Measurements from ENCODE around the gene ESRRG.

GRCh38 chr1:216665406-216665805, 57.8 kb downstream of the ESRRG start:
- TF ChIP-seq POLR2A (IDR thresholded peaks at IDR 0.05) (no peak), CTCF (IDR thresholded peaks at IDR 0.05) (no peak)
